ENCODE data around the gene VPS18.

- TF ChIP-seq CTCF (IDR thresholded peaks at IDR 0.05; ENCODE audit: low read depth, low read length, missing input control) = no peak
- no peak for TF ChIP-seq RAD21 (IDR thresholded peaks at IDR 0.05)
- peak in 1 of 2 donors; percentile 34 for TF ChIP-seq HNF4A (conservative IDR thresholded peaks at IDR 0.05)
- no peak for TF ChIP-seq GABPA (IDR thresholded peaks at IDR 0.05 in 1 of 2, conservative IDR thresholded peaks at IDR 0.05 in 1 of 2)
Measured at GRCh38 chr15:40921949-40922607, 27.8 kb downstream of the VPS18 start.

Measured in liver (tissue), 3 donors.